Keratinocyte (primary cell): ENCODE measurements around the gene UGT1A6. TPM values are rescaled to one million over a fixed set of nuclear protein-coding genes. Genes with fewer than 3 reads are reported as not detected.

Source experiments
- DNase-seq: peaks from one replicate; pipeline ENCODE4 v3.0.0-alpha.2; 2011; ENCODE audit warnings: low read depth, missing footprints, low spot score
- FAIRE-seq: peaks from 2 replicates; lab custom pipeline; 2011; peaks lifted over from hg19 to GRCh38; lab: Jason Lieb, UNC
- H2AFZ ChIP-seq: 2 replicates; pipeline ENCODE4 v1.6.0; 2012; ENCODE audit warnings: low read length, control low read depth, inconsistent platforms; ENCODE audit not compliant: control insufficient read depth
- H3K27ac ChIP-seq: 2 replicates; pipeline ENCODE4 v1.5.1; 2011; ENCODE audit warnings: low read length; ENCODE audit not compliant: control insufficient read depth, insufficient read depth
- H3K27me3 ChIP-seq: 3 replicates; pipeline ENCODE4 v1.6.0; 2011; ENCODE audit warnings: low read length; ENCODE audit not compliant: control insufficient read depth, insufficient read depth; ENCODE audit errors: extremely low read depth
- H3K36me3 ChIP-seq, 2 experiments: 2 replicates in 1 of 2; 3 replicates in 1 of 2; pipeline ENCODE4 v1.5.1; 2011; ENCODE audit warnings: low read length in 2 of 2, mild to moderate bottlenecking in 1 of 2; ENCODE audit not compliant: control insufficient read depth in 2 of 2, insufficient read depth in 2 of 2; ENCODE audit errors: extremely low read depth in 1 of 2
- H3K4me1 ChIP-seq: 3 replicates; pipeline ENCODE4 v1.5.1; 2011; ENCODE audit warnings: low read length; ENCODE audit not compliant: control insufficient read depth, insufficient read depth; ENCODE audit errors: extremely low read depth
- H3K4me2 ChIP-seq: 3 replicates; pipeline ENCODE4 v1.6.0; 2011; ENCODE audit warnings: low read depth, low read length; ENCODE audit not compliant: control insufficient read depth, insufficient read depth; ENCODE audit errors: extremely low read depth
- H3K4me3 ChIP-seq, 3 experiments: fragments of 200-600 bp in 1 of 3; sonication (generic) in 1 of 3; 2 replicates in 2 of 3; 3 replicates in 1 of 3; pipeline ENCODE4 v1.5.1; 2011 to 2016; ENCODE audit warnings: low read length in 3 of 3, mild to moderate bottlenecking in 3 of 3, control low read depth in 2 of 3, inconsistent platforms in 1 of 3, low read depth in 1 of 3, mixed read lengths in 1 of 3, mixed run types in 1 of 3, moderate library complexity in 1 of 3; ENCODE audit not compliant: control insufficient read depth in 2 of 3, insufficient read depth in 2 of 3; ENCODE audit errors: extremely low read depth in 1 of 3
- H3K79me2 ChIP-seq: 2 replicates; pipeline ENCODE4 v1.6.0; 2012; ENCODE audit warnings: low read length; ENCODE audit not compliant: control insufficient read depth, insufficient read depth
- H3K9ac ChIP-seq: 3 replicates; pipeline ENCODE4 v1.6.0; 2011; ENCODE audit warnings: low read length; ENCODE audit not compliant: control insufficient read depth, insufficient read depth; ENCODE audit errors: extremely low read depth
- H3K9me1 ChIP-seq: 3 replicates; pipeline ENCODE4 v1.6.0; 2011; ENCODE audit warnings: low read length; ENCODE audit not compliant: control insufficient read depth, insufficient read depth; ENCODE audit errors: extremely low read depth
- H3K9me3 ChIP-seq: 2 replicates; pipeline ENCODE4 v1.5.1; 2012; ENCODE audit warnings: low read depth, low read length; ENCODE audit not compliant: control insufficient read depth
- H4K20me1 ChIP-seq: 3 replicates; pipeline ENCODE4 v1.6.0; 2011; ENCODE audit warnings: low read length; ENCODE audit not compliant: control insufficient read depth, insufficient read depth; ENCODE audit errors: extremely low read depth
- EZH2 ChIP-seq: IDR thresholded peaks from one replicate; pipeline ENCODE4 v1.6.1; 2012; ENCODE audit warnings: inconsistent platforms, mild to moderate bottlenecking, low read length, moderate library complexity
- dilution Hi-C: fragments of 300-500 bp; cut with MboI; formaldehyde crosslinking; loops from one replicate; pipeline ENCODE4 v1.7.0; 2020; ENCODE audit warnings: low sequenced_read_pairs; ENCODE audit not compliant: extremely low pct_ligation_motif_present
- polyA plus RNA-seq, 5 experiments: library from polyadenylated mRNA; depleted of rRNA in 3 of 5; stranded (reverse) in 3 of 5; stranded (forward) in 1 of 5; unstranded in 1 of 5; fragments of >200 nt; gene quantifications; 1 replicate in 1 of 5; 2 replicates in 3 of 5; 3 replicates in 1 of 5; pipeline versions ENCODE4 v1.2.1 to v1.2.3, GENCODE V29; 2011 to 2012; ENCODE audit warnings: missing spikeins in 2 of 5, low read depth in 1 of 5, low replicate concordance in 1 of 5
- TF ChIP-seq, protein P1 (sequence below), 3 experiments: IDR thresholded peaks in 1 of 3; conservative IDR thresholded peaks in 1 of 3; optimal IDR thresholded peaks in 1 of 3; 2 replicates in 2 of 3; 3 replicates in 1 of 3; pipeline versions ENCODE3 to v1.5.1; 2011; ENCODE audit warnings: low read length in 3 of 3, mild to moderate bottlenecking in 3 of 3, moderate library complexity in 2 of 3, control low read depth in 1 of 3, inconsistent platforms in 1 of 3; ENCODE audit not compliant: insufficient read depth in 2 of 3; ENCODE audit errors: extremely low read depth in 1 of 3

The UGT1A6 gene
- polyA plus RNA-seq, 1 donor (not counting 4 experiments of a cell fraction or from before 2014, with no cell fraction given): 133 TPM

DNA sequence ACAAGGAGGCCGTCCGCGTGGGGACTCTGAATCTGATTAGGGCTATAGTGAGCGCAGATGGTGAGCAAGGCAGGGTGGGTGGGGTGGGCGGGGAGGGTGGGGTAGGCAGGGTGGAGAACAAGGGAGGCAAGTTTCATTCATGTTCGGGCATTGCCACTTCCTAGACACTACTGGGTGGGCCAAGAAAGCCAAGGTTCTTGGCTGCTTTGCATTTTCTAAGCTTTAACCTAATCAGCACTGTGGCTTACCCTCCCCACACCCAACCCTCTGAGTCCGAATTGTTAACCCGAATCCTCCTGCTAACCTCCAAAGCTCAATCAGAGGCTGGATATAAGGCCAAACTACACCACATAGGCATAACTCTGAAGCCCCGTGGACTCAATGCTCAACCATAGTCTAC is 103.6 kb downstream of the UGT1A6 start:
- no peak overlapping the region for H2AFZ ChIP-seq
- no peak overlapping the region for H3K4me2 ChIP-seq
- DNase-seq: no peak
- no peaks in the 10 kb centered on the region for H4K20me1 ChIP-seq
- H3K9me3 ChIP-seq: no peaks in the 10 kb centered on the region
- H3K79me2 ChIP-seq: no peaks in the 10 kb centered on the region
- no peaks in the 10 kb centered on the region for H3K9me1 ChIP-seq
- peaks cover 7% of the 10 kb centered on the region for H3K4me1 ChIP-seq
- no peak for FAIRE-seq
- no peaks in the 10 kb centered on the region for H3K36me3 ChIP-seq
- H3K9ac ChIP-seq: no peak overlapping the region
- no peaks in the 10 kb centered on the region for H3K27me3 ChIP-seq
- TF ChIP-seq, protein P1, sequence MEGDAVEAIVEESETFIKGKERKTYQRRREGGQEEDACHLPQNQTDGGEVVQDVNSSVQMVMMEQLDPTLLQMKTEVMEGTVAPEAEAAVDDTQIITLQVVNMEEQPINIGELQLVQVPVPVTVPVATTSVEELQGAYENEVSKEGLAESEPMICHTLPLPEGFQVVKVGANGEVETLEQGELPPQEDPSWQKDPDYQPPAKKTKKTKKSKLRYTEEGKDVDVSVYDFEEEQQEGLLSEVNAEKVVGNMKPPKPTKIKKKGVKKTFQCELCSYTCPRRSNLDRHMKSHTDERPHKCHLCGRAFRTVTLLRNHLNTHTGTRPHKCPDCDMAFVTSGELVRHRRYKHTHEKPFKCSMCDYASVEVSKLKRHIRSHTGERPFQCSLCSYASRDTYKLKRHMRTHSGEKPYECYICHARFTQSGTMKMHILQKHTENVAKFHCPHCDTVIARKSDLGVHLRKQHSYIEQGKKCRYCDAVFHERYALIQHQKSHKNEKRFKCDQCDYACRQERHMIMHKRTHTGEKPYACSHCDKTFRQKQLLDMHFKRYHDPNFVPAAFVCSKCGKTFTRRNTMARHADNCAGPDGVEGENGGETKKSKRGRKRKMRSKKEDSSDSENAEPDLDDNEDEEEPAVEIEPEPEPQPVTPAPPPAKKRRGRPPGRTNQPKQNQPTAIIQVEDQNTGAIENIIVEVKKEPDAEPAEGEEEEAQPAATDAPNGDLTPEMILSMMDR (optimal IDR thresholded peaks at IDR 0.05 in 1 of 3, IDR thresholded peaks at IDR 0.05 in 1 of 3, conservative IDR thresholded peaks at IDR 0.05 in 1 of 3; ENCODE audit: extremely low read depth in 1 of 3, insufficient read depth in 2 of 3, low read length in 3 of 3): no peak
- no peak for TF ChIP-seq EZH2
- no peak overlapping the region for H3K27ac ChIP-seq
- dilution Hi-C loops: no loop called here
- no peak overlapping the region for H3K4me3 ChIP-seq

DNA sequence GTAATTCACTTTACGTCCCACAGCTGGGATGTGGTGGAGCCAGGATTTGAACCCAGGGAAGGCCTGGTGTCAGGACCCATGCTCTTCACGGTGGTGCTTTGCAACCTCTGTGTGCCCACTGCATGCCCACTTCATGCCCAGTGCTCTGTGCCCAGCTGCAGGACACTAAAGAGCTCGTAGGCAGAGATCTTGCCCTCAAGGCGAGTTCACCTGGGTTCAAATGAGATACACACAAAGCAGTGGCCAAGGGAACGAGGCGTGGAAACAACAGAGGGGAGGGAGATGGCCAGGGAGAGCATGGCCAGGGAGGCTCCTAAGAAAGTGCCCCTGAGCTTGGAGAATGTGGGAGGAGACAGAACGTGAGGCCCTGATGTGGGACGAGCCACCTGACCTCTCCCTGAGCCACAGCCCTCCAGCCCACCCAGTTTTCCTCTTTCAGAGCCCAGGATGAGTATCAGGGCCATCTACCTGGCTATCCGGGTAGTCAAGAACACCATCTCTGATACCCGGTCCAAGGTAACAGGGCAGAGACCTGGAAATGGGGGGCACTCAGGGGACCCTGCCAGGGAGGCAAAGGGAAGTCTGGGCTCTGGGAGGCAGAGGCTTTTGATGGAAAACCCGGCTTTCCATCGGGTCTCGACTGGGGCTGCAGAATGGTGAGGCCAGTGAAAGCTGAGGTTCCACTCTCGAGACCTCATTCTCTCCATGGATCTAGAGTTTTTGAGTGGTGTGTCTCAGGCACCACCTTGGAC is 105.8 kb downstream of the UGT1A6 start:
- H3K27ac ChIP-seq: no peak overlapping the region
- H3K79me2 ChIP-seq: no peaks in the 10 kb centered on the region
- no peak overlapping the region for H3K9ac ChIP-seq
- no peak overlapping the region for H2AFZ ChIP-seq
- H3K4me2 ChIP-seq: no peak overlapping the region
- DNase-seq (no peak), FAIRE-seq (no peak)
- no peaks in the 10 kb centered on the region for H3K9me1 ChIP-seq
- TF ChIP-seq, protein P1 (optimal IDR thresholded peaks at IDR 0.05 in 1 of 3, IDR thresholded peaks at IDR 0.05 in 1 of 3, conservative IDR thresholded peaks at IDR 0.05 in 1 of 3; ENCODE audit: extremely low read depth in 1 of 3, insufficient read depth in 2 of 3, low read length in 3 of 3): no peak
- H3K9me3 ChIP-seq: no peaks in the 10 kb centered on the region
- peaks cover 9% of the 10 kb centered on the region for H3K4me1 ChIP-seq
- dilution Hi-C loops: no loop called here
- peaks cover under 1% of the 10 kb centered on the region for H3K27me3 ChIP-seq
- H3K4me3 ChIP-seq: no peak overlapping the region
- no peaks in the 10 kb centered on the region for H3K36me3 ChIP-seq
- H4K20me1 ChIP-seq: no peaks in the 10 kb centered on the region
